Measurements from ENCODE around the gene TNNI2.
"Not testable (repeated sequence)": the region's sequence is repeated elsewhere in the genome, so short reads cannot be mapped to it uniquely, and the experiment has no call there.

TNNI2 gene

GRCh38 chr11:1875093-1875850, 36.5 kb downstream of the TNNI2 start:
- no peak for DNase-seq (ENCODE audit: low spot score)

GRCh38 chr11:1875851-1876301, 37.1 kb downstream of the TNNI2 start:
- DNase-seq (ENCODE audit: low spot score) = not testable (repeated sequence)

- peak; percentile 72 for DNase-seq (ENCODE audit: low spot score)
These were observed 37.7 kb downstream of the TNNI2 start for GRCh38 chr11:1876361-1877063.

- DNase-seq (ENCODE audit: low spot score) = no peak
These were observed 38.7 kb downstream of the TNNI2 start for GRCh38 chr11:1877211-1878136.

- DNase-seq (ENCODE audit: low spot score) = no peak
These were observed 39.6 kb downstream of the TNNI2 start for GRCh38 chr11:1878137-1879031.

DNA sequence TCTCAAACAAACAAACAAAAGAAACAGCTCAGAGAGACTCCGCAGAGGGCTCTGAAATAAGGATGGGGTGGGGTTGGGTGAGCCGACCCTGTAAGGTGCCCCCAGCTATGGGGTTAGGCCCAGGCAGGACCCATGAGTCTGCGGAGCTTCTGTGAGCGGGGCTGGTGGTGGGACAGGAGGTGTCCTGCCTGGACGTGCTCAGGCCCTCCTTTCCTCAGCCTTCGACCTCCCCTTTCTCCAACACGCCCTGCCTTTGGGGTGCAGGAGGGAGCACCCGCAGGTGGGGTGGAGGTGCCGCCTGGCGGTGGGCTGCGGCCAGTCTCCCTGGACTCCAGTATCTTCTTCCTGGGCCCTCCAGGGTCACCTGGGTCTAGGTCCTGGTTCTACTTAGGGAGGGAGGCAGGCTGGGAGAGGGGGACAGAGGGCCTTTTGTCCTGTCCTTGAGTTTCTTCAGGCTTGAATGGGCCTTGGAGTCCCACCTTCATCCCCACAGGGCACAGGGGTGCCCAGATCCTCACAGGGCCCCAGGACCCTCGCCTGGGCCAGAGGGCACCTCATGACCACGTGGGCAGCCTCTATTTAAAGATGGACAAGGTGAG, 40.7 kb downstream of the TNNI2 start:
- no peak for DNase-seq (ENCODE audit: low spot score)

DNA sequence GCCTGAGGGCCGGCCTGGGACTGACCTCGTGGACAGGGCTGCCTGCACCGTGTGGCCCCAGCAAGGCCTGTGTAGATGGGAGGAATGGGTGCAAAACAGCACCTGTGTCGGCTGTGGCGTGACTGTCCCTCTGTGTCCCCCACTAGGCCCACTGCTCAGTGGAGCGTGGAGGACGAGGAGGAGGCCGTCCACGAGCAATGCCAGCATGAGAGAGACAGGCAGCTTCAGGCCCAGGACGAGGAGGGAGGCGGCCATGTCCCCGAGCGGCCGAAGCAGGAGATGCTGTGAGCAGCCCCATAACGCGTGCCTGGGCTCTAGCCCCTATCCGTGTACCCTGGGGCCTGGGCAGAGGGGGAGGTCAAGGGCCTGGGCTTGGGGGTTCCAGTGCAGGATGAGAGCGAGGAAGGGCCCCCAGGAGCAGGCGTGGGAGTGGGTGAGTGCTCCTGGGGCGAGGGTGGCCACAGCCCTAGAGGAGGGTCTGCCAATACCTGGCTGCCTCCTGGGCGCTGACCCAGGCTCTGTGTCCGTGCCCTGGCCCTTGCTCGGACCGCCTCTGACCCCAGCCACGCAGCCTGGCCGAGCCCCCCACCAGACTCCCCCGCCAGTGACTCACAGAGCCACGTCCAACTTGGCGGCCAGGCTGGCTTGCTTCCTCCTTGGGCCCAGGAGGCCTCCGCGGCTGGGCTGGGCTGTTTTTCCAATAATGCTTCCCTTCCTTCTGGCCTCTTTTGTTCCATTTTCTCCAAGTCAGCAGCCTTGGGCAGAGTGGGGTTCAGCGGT, 41.4 kb downstream of the TNNI2 start:
- DNase-seq (ENCODE audit: low spot score) = no peak

DNA sequence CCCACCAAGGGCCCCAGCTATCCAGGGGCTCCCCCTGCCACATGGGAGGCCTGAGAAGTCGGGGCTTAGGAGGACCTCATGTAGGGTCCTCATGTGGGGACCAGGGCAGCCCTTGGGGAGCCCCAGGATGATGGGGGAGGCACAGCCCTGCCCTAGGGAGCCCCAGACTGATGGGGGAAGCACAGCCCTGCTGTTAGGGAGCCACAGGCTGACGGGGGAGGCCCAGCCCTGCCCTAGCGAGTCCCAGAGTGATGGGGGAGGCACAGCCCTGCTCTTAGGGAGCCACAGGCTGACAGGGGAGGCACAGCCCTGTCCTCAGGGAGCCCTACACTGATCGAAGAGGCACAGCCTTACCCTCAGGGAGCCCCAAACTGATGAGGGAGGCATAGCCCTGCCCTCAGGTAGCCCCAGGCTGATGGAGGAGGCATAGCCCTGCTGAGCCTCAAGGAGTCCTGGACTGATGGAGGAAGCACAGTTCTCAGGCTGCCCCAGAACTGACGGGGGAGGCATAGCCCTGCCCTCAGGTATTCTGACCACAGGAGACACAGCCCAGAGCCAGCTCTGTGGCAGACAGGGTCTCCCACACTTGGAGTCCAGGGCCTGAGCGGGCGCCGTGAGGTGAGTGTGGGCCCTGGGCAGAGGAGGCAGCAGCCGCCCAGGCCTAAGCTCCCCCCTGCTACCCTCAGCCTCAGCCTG, 42.1 kb downstream of the TNNI2 start:
- DNase-seq (ENCODE audit: low spot score) = peak; percentile 29

DNA sequence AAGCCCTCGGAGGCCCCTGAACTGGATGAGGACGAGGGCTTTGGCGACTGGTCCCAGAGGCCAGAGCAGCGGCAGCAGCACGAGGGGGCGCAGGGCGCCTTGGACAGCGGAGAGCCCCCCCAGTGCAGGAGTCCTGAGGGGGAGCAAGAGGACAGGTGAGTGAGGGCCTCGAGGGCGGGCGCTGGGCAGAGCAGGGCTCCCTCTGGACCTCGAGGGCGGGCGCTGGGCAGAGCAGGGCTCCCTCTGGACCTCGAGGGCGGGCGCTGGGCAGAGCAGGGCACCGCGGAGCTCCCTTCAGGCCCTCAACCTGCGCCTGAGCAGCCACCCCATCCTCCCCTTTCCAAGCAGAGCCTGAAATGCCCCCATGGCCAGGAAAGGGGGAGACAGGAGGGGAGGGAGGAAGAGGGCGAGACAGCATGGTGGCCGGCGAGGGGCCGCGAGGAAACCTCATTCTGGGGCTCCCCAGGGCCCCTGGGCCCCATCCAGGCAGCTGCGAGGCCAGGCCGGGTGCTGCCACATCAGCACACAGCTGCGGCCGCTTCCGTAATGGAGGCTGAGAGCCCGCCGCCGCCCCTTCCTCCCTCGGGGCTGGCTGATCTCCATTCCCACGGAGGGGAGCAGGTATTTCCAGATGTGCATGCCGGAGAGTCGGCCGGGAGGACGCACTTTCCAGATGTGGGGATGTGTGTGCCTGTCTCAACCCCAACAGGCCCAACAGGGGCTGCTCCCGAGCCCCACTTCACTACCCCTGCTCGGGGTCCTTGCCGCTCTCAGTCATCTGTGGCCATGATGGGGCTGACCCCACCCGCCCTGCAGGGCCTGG, 42.9 kb downstream of the TNNI2 start:
- peak; percentile 13 for DNase-seq (ENCODE audit: low spot score)

DNA sequence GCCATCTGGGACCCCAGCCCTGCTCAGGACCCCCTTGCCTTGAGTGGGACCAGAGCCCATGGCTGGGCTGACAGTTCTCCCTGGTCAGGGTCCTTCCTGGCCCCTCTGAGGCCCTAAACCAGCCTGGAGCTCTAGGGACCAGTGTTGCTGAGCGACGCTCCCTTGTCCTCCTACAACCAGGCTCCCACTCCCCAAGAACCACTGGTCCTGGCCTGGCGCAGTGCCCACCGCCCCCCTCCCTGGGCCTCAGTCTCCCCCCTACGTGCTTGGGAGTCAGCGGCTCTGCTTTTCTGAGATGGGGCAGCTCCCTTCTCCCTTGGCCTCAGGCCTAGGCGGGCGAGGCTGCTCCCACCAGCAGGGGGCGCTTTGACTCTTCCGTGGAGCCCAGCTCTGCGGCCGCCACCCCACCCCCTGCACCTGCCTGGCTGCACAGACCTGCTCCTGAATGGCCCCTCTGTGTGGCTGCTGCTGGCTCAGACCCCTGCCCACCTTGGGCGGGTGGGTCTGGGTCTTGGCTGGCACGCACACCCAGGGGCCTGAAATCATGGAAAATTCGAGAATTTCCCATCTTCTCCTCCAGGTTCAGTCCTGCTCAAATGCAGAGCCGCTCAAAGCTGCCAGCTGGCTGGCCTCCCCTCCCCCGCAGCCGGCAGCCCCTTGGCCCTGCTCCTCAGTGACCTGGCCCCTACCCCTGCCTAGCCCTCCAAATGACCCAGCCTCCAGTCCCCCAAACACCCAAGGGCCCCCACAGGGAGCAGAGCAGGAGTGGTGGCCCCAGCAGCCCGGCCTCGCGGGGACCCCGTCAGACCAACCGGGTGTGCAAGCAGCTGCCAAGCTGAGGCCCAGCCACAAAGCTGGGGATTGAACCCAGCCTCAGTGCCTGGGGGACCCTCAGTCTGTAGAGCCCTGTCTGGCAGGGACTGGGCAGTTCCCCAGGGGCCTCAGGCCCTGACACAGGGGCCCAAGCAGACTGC, 43.8 kb downstream of the TNNI2 start:
- DNase-seq (ENCODE audit: low spot score) = peak; percentile 93

GRCh38 chr11:1883346-1884302, 44.8 kb downstream of the TNNI2 start:
- no peak for DNase-seq (ENCODE audit: low spot score)

DNA sequence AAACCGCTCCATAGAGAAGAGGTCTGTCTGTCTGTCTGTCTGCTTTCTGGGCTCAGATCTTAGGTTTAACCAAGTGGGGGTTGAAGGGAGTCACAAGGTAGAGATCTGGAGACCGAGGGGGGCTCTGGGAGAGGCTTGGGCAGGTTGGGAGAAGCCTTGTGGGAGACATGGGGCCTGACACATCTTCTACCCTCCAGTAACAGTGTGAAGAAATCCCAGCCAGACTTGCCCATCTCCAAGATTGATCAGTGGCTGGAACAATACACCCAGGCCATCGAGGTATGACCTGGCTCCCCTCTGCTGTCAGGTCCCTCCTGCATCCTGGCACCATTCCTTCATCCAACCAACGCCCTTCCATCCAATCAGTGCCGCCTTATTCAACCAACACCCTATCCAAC, 45.5 kb downstream of the TNNI2 start:
- no peak for DNase-seq (ENCODE audit: low spot score)

- not testable (repeated sequence) for DNase-seq (ENCODE audit: low spot score)
These were observed 47.8 kb downstream of the TNNI2 start for GRCh38 chr11:1886551-1886950.

- DNase-seq (ENCODE audit: low spot score) = no peak
These were observed 48.9 kb downstream of the TNNI2 start for GRCh38 chr11:1887451-1888346.

DNA sequence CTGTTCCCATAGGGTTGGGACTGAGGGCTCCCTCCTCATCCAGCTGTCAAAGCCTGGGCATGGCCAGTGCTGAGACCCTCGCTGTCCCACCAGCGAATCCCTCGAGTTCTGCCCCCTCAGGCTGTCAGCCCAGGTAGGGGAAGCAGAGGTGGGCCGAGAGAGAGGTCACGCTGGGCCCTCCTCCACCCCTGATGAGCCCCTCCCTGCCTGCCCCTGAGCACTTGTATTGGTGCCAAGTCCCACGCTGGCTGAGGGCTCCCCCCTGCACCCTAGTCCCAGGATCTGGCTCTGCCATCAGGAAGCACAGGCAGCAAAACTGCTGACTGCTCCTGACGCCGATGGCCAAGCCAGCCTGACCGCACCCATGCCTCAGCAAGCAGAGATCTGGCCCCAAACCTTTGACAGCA, 49.6 kb downstream of the TNNI2 start:
- DNase-seq (ENCODE audit: low spot score) = no peak

All from AG08396 (cell line).